ENCODE measurements around the gene AMN.

AMN gene

GRCh38 chr14:102898776-102899515 lies 23.5 kb upstream of the AMN start:
- DNase-seq (ENCODE audit: low read depth), result no peak

DNA sequence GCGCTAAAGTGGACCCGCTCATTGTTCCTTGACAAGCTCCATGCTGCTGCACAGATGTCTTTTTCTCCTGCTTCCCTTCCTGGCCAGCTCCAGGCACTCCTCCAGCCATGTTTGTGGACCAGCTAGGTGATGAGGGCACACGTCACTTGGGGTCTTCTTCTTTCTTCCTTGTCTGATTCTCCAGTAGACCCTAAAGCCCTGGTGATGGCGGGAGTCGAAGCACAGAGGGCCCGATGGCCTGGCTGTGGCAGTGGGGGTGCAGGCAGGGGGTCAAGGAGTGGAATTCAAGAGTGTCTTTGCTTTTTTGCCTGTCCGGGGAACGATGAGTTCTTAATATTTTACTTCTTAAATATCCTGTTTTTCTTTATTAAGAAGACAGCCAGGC lies 23.0 kb upstream of the AMN start:
- DNase-seq (ENCODE audit: low read depth), result no peak

- no peak for DNase-seq (ENCODE audit: low read depth)
Observed at GRCh38 chr14:102900631-102901571, 21.6 kb upstream of the AMN start.

GRCh38 chr14:102901633-102902032 lies 20.8 kb upstream of the AMN start:
- DNase-seq (ENCODE audit: low read depth), result no peak

DNA sequence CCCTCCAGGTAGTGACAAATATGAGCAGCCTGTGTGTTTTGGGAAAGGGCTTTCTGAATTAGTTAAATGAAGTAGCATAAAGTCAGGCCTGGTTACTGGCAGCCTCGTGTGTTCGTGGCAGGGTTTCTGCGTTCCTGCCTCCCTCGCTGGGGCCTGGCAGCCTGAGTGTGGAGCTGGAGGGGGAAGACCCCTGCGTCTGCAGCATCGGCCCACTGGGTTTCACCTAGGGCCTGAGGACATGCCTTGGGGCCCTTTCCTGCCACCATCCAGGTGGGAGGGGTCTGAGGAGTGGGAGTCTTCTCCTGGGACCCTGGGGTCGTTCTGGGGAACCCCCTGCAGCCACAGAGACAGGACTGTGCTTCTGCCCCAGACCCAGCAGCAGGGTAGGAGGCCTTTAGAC lies 20.4 kb upstream of the AMN start:
- DNase-seq (ENCODE audit: low read depth), result no peak

GRCh38 chr14:102902523-102903247 lies 19.8 kb upstream of the AMN start:
- DNase-seq (ENCODE audit: low read depth), result no peak

DNA sequence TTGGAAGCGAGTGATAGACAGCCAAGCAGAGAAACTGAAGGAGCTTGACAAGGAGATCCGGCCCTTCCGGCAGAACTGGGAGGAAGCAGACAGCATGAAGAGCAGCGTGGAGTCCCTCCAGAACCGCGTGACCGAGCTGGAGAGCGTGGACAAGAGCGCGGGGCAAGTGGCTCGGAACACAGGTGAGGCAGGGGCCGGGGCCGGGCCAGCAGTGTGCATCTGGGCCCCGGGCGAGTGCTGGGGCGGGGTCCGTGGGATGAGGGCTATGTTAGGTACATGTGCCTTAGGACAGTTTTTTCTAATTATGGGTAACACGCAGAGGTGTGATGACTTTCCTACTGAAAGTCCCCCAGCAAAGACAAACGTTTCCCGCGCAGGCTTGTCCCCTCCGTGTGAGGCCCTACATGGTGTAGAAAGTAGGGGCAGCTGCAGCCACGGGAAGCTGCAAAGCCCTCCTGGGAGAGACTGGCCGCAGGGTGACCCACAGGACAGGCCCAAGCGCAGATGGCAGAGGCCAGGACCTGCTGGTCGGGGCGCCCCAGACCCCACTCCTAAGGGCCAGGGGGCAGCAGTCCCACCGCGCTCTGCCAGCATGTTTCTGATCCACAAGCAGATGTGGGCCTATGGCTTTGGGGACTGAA lies 19.1 kb upstream of the AMN start:
- DNase-seq (ENCODE audit: low read depth), result no peak

GRCh38 chr14:102903889-102904512 lies 18.5 kb upstream of the AMN start:
- no peak for DNase-seq (ENCODE audit: low read depth)

- DNase-seq (ENCODE audit: low read depth), result no peak
Observed at GRCh38 chr14:102905116-102906108, 17.1 kb upstream of the AMN start.

- DNase-seq (ENCODE audit: low read depth), result no peak
Observed at GRCh38 chr14:102906616-102907302, 15.7 kb upstream of the AMN start.

DNA sequence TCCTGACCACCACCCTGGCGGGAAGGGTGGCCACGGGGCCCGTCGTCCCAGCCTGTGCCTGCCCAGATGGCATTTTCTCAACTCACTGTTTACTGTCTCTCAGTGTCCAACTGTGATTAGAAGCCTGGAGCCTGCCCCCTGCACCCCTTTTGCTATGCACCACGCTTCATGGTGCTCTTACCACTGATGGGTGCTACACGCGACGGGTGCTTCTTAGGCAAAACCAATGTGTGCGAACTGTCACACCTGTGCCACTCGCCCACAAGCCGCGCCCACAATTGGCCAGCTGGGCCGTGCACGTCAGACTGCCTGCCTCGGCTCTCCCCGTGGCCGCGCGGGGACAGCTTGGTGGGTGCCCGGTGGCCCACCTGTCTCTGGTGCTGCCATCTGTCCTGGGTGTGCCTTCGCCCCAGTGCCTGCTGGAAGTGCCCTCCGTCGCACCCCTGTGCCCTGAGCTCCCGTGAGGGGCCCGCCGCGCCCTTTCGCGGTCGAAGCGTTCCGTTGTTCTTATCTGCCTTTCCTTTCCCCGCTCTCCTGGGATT lies 15.1 kb upstream of the AMN start:
- DNase-seq (ENCODE audit: low read depth), result no peak

- DNase-seq (ENCODE audit: low read depth), result no peak
Observed at GRCh38 chr14:102907980-102908730, 14.3 kb upstream of the AMN start.

GRCh38 chr14:102908766-102909455 lies 13.6 kb upstream of the AMN start:
- no peak for DNase-seq (ENCODE audit: low read depth)

- no peak for DNase-seq (ENCODE audit: low read depth)
Observed at GRCh38 chr14:102909462-102909861, 13.0 kb upstream of the AMN start.

- no peak for DNase-seq (ENCODE audit: low read depth)
Observed at GRCh38 chr14:102909911-102910310, 12.6 kb upstream of the AMN start.

DNA sequence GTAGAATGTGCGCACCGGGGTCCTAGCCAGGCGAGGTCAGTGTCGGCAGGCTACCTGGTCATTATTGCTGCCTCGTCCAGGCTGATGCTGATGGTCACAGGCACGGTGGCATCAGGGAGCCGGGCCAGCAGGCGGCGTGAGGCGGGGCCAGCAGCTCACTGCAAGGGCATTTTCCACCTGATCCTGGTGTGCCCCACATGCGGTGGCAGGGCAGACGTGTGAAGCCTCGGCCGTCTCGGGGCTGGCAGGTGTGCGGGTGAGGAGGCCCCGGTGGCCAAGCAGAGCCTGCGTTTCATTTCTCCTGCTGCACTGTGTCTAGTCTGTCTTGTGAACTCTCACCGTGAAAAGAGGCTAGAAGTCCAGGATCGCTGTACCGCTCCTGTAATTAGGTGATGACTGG lies 12.0 kb upstream of the AMN start:
- no peak for DNase-seq (ENCODE audit: low read depth)

DNA sequence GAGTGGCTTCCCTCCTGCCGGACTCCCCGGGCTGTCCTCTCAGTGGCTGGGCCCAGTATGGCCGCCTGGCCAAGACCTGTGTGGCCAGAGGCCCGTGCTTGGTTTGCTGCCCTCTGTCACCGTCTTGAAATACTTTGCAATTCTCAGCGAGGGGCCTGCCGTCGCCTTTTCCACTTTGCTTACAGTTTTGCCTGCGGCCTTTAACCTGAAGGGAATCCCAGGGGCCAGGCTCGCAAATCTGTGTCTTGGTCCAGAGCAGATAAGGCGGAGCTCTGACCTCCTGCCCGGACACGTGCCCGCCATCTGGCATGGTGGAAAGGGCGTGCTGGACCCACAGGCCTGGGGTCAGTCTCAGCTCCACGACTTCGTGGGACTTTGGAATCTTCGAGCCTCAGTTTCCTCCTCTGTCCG lies 10.9 kb upstream of the AMN start:
- DNase-seq (ENCODE audit: low read depth), result no peak

All from GM04503 (cell line).